Measurements from ENCODE around the gene SLC3A2.
"Not testable (repeated sequence)": the region's sequence is repeated elsewhere in the genome, so short reads cannot be mapped to it uniquely, and the experiment has no call there.

SLC3A2 gene

GRCh38 chr11:62933750-62934495 lies 53.2 kb downstream of the SLC3A2 start:
- no peak for DNase-seq

- no peak for DNase-seq
Observed at GRCh38 chr11:62934496-62934785, 53.7 kb downstream of the SLC3A2 start.

GRCh38 chr11:62937528-62937927 lies 56.8 kb downstream of the SLC3A2 start:
- DNase-seq = not testable (repeated sequence)
